HepG2 (cell line): ENCODE measurements around the gene PSMB3. TPM values are rescaled to one million over a fixed set of nuclear protein-coding genes. Genes with fewer than 3 reads are reported as not detected.
A peak's percentile ranks its signal among the peaks of the same experiment; 100 is the strongest.

Source experiments
- ATF1 ChIP-seq: IDR thresholded peaks from 2 replicates; pipeline ENCODE4 v1.6.1; 2016; ENCODE audit warnings: mild to moderate bottlenecking, control low read depth
- BHLHE40 ChIP-seq: IDR thresholded peaks from 2 replicates; pipeline ENCODE4 v1.6.1; 2011; ENCODE audit warnings: low read length, improper control_type of control experiment
- CEBPG ChIP-seq: IDR thresholded peaks from 2 replicates; pipeline ENCODE4 v1.6.1; 2016
- DMAP1 ChIP-seq: IDR thresholded peaks from 2 replicates; pipeline ENCODE4 v1.6.1; 2016
- E2F2 ChIP-seq: sonication (generic); formaldehyde crosslinking; IDR thresholded peaks from 2 replicates; pipeline ENCODE4 v1.4.0; 2020; ENCODE audit warnings: missing genetic modification reagents, borderline replicate concordance
- HBP1 ChIP-seq: IDR thresholded peaks from 2 replicates; pipeline ENCODE4 v1.6.1; 2016; ENCODE audit warnings: low read depth, control low read depth
- HNF1B ChIP-seq: sonication (generic); formaldehyde crosslinking; IDR thresholded peaks from 2 replicates; pipeline ENCODE4 v1.5.1; 2020; ENCODE audit warnings: mild to moderate bottlenecking, moderate library complexity, missing genetic modification reagents
- MEIS1 ChIP-seq: sonication (generic); formaldehyde crosslinking; IDR thresholded peaks from 2 replicates; pipeline ENCODE4 v1.9.0; 2021; ENCODE audit warnings: mild to moderate bottlenecking, missing genetic modification reagents, moderate library complexity, borderline replicate concordance
- NFRKB ChIP-seq: fragments of 450-650 bp; IDR thresholded peaks from 2 replicates; pipeline ENCODE4 v1.6.1; 2017
- POLR2G ChIP-seq: fragments of 200-400 bp; formaldehyde crosslinking; IDR thresholded peaks from 2 replicates; pipeline ENCODE4 v1.6.1; 2018; ENCODE audit warnings: mild to moderate bottlenecking, low read depth, low read length, moderate library complexity
- PREB ChIP-seq: sonication (generic); formaldehyde crosslinking; IDR thresholded peaks from 2 replicates; pipeline ENCODE4 v1.4.0; 2020; ENCODE audit warnings: missing genetic modification reagents
- RARG ChIP-seq: sonication (generic); formaldehyde crosslinking; IDR thresholded peaks from 2 replicates; pipeline ENCODE4 v1.4.0; 2020; ENCODE audit warnings: low read depth, mild to moderate bottlenecking, missing genetic modification reagents
- SP5 ChIP-seq: IDR thresholded peaks from 2 replicates; pipeline ENCODE4 v1.6.1; 2016; ENCODE audit warnings: low read depth, borderline replicate concordance
- SRF ChIP-seq: IDR thresholded peaks from 2 replicates; pipeline ENCODE4 v1.6.1; 2011; ENCODE audit warnings: mild to moderate bottlenecking, low read depth, low read length, moderate library complexity
- TCF7 ChIP-seq: sonication (generic); IDR thresholded peaks from 2 replicates; pipeline ENCODE4 v1.6.1; 2016; ENCODE audit warnings: antibody characterized with exemption, low read depth
- THAP11 ChIP-seq: IDR thresholded peaks from 2 replicates; pipeline ENCODE4 v1.6.1; 2016; ENCODE audit warnings: missing biosample characterization, missing genetic modification reagents
- ZFP91 ChIP-seq: sonication (generic); formaldehyde crosslinking; IDR thresholded peaks from 2 replicates; pipeline ENCODE4 v1.9.0; 2022; ENCODE audit warnings: missing genetic modification reagents, mild to moderate bottlenecking, borderline replicate concordance
- ZNF205 ChIP-seq: IDR thresholded peaks from 2 replicates; pipeline ENCODE4 v1.6.1; 2018; ENCODE audit warnings: missing biosample characterization, missing genetic modification reagents
- ZNF3 ChIP-seq: IDR thresholded peaks from 2 replicates; pipeline ENCODE4 v1.7.0; 2017; ENCODE audit warnings: inconsistent platforms
- ZNF317 ChIP-seq: sonication (generic); formaldehyde crosslinking; IDR thresholded peaks from 2 replicates; pipeline ENCODE4 v1.5.0; 2020; ENCODE audit warnings: mild to moderate bottlenecking, missing genetic modification reagents
- ZNF350 ChIP-seq: sonication (generic); formaldehyde crosslinking; IDR thresholded peaks from 2 replicates; pipeline ENCODE4 v1.4.0; 2020; ENCODE audit warnings: mild to moderate bottlenecking, low read depth, missing genetic modification reagents, borderline replicate concordance
- ZNF496 ChIP-seq: sonication (generic); formaldehyde crosslinking; IDR thresholded peaks from 2 replicates; pipeline ENCODE4 v1.8.1; 2023; ENCODE audit warnings: mild to moderate bottlenecking, moderate library complexity, missing genetic modification reagents; ENCODE audit not compliant: insufficient replicate concordance
- ZNF577 ChIP-seq: sonication (generic); formaldehyde crosslinking; IDR thresholded peaks from 2 replicates; pipeline ENCODE4 v1.4.0; 2020; ENCODE audit warnings: mild to moderate bottlenecking, low read depth, missing genetic modification reagents, borderline replicate concordance
- ZNF75D ChIP-seq: sonication (generic); formaldehyde crosslinking; IDR thresholded peaks from 2 replicates; pipeline ENCODE4 v1.8.1; 2023; ENCODE audit warnings: missing genetic modification reagents, mild to moderate bottlenecking, borderline replicate concordance
- polyA plus RNA-seq, 8 experiments: library from polyadenylated mRNA; depleted of rRNA in 3 of 8; stranded (reverse) in 7 of 8; unstranded in 1 of 8; fragments of >200 nt; fragmentation: Illumina TruSeq in 4 of 8; extraction: Trizol in 4 of 8; gene quantifications; 2 replicates each; pipeline versions ENCODE4 v1.2.1 to v1.2.3, GENCODE V29; 2011 to 2016; ENCODE audit warnings: low read depth in 4 of 8, missing spikeins in 1 of 8, mixed read lengths in 1 of 8; ENCODE audit not compliant: insufficient read depth in 1 of 8
- total RNA-seq, 5 experiments: library from RNA; depleted of rRNA; stranded (reverse); fragments of >200 nt; fragmentation: Illumina TruSeq; extraction: Trizol; gene quantifications; 2 replicates each; pipeline ENCODE4 v1.2.3, GENCODE V29; 2016; ENCODE audit warnings: low read depth in 1 of 5

The PSMB3 gene
- total and polyA plus RNA-seq, 2 of the 13 experiments (the other 11 are each of a cell fraction or from before 2014, with no cell fraction given): 366 to 517 TPM

GRCh38 chr17:38746004-38746848 lies 6.3 kb upstream of the PSMB3 start (continued):
- TF ChIP-seq BHLHE40 (peak; percentile 58), SP5 (CRISPR knock-in tag) (no peak), RARG (no peak), E2F2 (CRISPR knock-in tag) (no peak), TCF7 (peak; percentile 34; the same call in 1 of the 2 replicates), PREB (CRISPR knock-in tag) (no peak), HBP1 (peak; percentile 66; the same call in 1 of the 2 replicates), THAP11 (CRISPR knock-in tag) (peak; percentile 70), CEBPG (CRISPR knock-in tag) (peak; percentile 37; the same call in 1 of the 2 replicates), ATF1 (CRISPR knock-in tag) (no peak; the same call in 1 of the 2 replicates), HNF1B (CRISPR knock-in tag) (peak; percentile 92), NFRKB (no peak), ZNF75D (CRISPR knock-in tag) (no peak), ZFP91 (CRISPR knock-in tag) (peak; percentile 41), ZNF350 (peak; percentile 23; the same call in 1 of the 2 replicates), ZNF205 (CRISPR knock-in tag) (peak; percentile 69; the same call in 1 of the 2 replicates), ZNF3 (CRISPR knock-in tag) (no peak), POLR2G (peak; percentile 39), ZNF577 (CRISPR knock-in tag) (no peak), MEIS1 (CRISPR knock-in tag) (no peak), SRF (no peak), ZNF317 (CRISPR knock-in tag) (no peak), DMAP1 (CRISPR knock-in tag) (peak; percentile 75), ZNF496 (CRISPR knock-in tag) (no peak)
